HepG2 (cell line): ENCODE data around the gene DRD3. TPM values are rescaled to one million over a fixed set of nuclear protein-coding genes. Genes with fewer than 3 reads are reported as not detected.

Experiments used
- ATF7-NPFF ChIP-seq: sonication (generic); formaldehyde crosslinking; IDR thresholded peaks from 2 replicates; pipeline ENCODE4 v1.8.1; 2023; ENCODE audit warnings: mild to moderate bottlenecking, low read depth, missing genetic modification reagents, moderate library complexity
- ATRX ChIP-seq: sonication (generic); formaldehyde crosslinking; IDR thresholded peaks from 2 replicates; pipeline ENCODE4 v1.4.0; 2020; ENCODE audit warnings: missing genetic modification reagents, borderline replicate concordance
- EHMT2 ChIP-seq: fragments of 200-600 bp; sonication (generic); IDR thresholded peaks from 2 replicates; pipeline ENCODE4 v1.7.0; 2017; ENCODE audit warnings: antibody characterized with exemption, low read depth, low read length, borderline replicate concordance
- HDAC2 ChIP-seq: sonication (generic); formaldehyde crosslinking; IDR thresholded peaks from 2 replicates; pipeline ENCODE4 v1.4.0; 2020; ENCODE audit warnings: missing genetic modification reagents
- HNRNPL ChIP-seq: fragments of 200-400 bp; formaldehyde crosslinking; IDR thresholded peaks from 2 replicates; pipeline ENCODE4 v1.6.1; 2017; ENCODE audit warnings: mild to moderate bottlenecking, low read depth, low read length
- KLF6 ChIP-seq: IDR thresholded peaks from 2 replicates; pipeline ENCODE4 v1.8.0; 2016; ENCODE audit warnings: missing biosample characterization, missing genetic modification reagents
- MIER2 ChIP-seq: IDR thresholded peaks from 2 replicates; pipeline ENCODE4 v1.6.1; 2016; ENCODE audit warnings: missing biosample characterization, missing genetic modification reagents
- PAF1 ChIP-seq: IDR thresholded peaks from 2 replicates; pipeline ENCODE4 v1.6.1; 2016; ENCODE audit warnings: missing genetic modification reagents, missing compliant biosample characterization
- PRMT3 ChIP-seq: sonication (generic); formaldehyde crosslinking; IDR thresholded peaks from 2 replicates; pipeline ENCODE4 v1.8.1; 2022; ENCODE audit warnings: low read depth, mild to moderate bottlenecking, moderate library complexity, missing genetic modification reagents, borderline replicate concordance
- REST ChIP-seq, 2 experiments: IDR thresholded peaks; 2 replicates each; pipeline ENCODE4 v1.6.1; 2011 to 2012; ENCODE audit warnings: low read length in 2 of 2, borderline replicate concordance in 1 of 2, low read depth in 1 of 2, mild to moderate bottlenecking in 1 of 2, moderate library complexity in 1 of 2
- SMAD3 ChIP-seq: sonication (generic); formaldehyde crosslinking; IDR thresholded peaks from 2 replicates; pipeline ENCODE4 v1.4.0; 2020; ENCODE audit warnings: missing genetic modification reagents
- STAT5B ChIP-seq: sonication (generic); formaldehyde crosslinking; IDR thresholded peaks from 2 replicates; pipeline ENCODE4 v1.4.0; 2020; ENCODE audit warnings: missing genetic modification reagents
- TFE3 ChIP-seq: IDR thresholded peaks from 2 replicates; pipeline ENCODE4 v1.6.1; 2016
- UBTF ChIP-seq: sonication (generic); formaldehyde crosslinking; IDR thresholded peaks from 2 replicates; pipeline ENCODE4 v1.4.0; 2020; ENCODE audit warnings: mild to moderate bottlenecking, missing genetic modification reagents
- WIZ ChIP-seq: sonication (generic); formaldehyde crosslinking; IDR thresholded peaks from 2 replicates; pipeline ENCODE4 v1.5.1; 2020; ENCODE audit warnings: mild to moderate bottlenecking, missing genetic modification reagents
- ZBTB21 ChIP-seq: sonication (generic); formaldehyde crosslinking; IDR thresholded peaks from 2 replicates; pipeline ENCODE4 v1.4.0; 2020; ENCODE audit warnings: missing genetic modification reagents
- ZBTB3 ChIP-seq: sonication (generic); formaldehyde crosslinking; IDR thresholded peaks from 2 replicates; pipeline ENCODE4 v1.4.0; 2020; ENCODE audit warnings: low read depth, mild to moderate bottlenecking, moderate library complexity, missing genetic modification reagents, borderline replicate concordance
- ZNF782 ChIP-seq: sonication (generic); formaldehyde crosslinking; IDR thresholded peaks from 2 replicates; pipeline ENCODE4 v1.4.0; 2020; ENCODE audit warnings: missing genetic modification reagents, mild to moderate bottlenecking, borderline replicate concordance
- polyA plus RNA-seq, 8 experiments: library from polyadenylated mRNA; depleted of rRNA in 3 of 8; stranded (reverse) in 7 of 8; unstranded in 1 of 8; fragments of >200 nt; fragmentation: Illumina TruSeq in 4 of 8; extraction: Trizol in 4 of 8; gene quantifications; 2 replicates each; pipeline versions ENCODE4 v1.2.1 to v1.2.3, GENCODE V29; 2011 to 2016; ENCODE audit warnings: low read depth in 4 of 8, missing spikeins in 1 of 8, mixed read lengths in 1 of 8; ENCODE audit not compliant: insufficient read depth in 1 of 8
- total RNA-seq, 5 experiments: library from RNA; depleted of rRNA; stranded (reverse); fragments of >200 nt; fragmentation: Illumina TruSeq; extraction: Trizol; gene quantifications; 2 replicates each; pipeline ENCODE4 v1.2.3, GENCODE V29; 2016; ENCODE audit warnings: low read depth in 1 of 5

The DRD3 gene
- total and polyA plus RNA-seq, 2 of the 13 experiments (the other 11 are each of a cell fraction or from before 2014, with no cell fraction given), result not detected

DNA sequence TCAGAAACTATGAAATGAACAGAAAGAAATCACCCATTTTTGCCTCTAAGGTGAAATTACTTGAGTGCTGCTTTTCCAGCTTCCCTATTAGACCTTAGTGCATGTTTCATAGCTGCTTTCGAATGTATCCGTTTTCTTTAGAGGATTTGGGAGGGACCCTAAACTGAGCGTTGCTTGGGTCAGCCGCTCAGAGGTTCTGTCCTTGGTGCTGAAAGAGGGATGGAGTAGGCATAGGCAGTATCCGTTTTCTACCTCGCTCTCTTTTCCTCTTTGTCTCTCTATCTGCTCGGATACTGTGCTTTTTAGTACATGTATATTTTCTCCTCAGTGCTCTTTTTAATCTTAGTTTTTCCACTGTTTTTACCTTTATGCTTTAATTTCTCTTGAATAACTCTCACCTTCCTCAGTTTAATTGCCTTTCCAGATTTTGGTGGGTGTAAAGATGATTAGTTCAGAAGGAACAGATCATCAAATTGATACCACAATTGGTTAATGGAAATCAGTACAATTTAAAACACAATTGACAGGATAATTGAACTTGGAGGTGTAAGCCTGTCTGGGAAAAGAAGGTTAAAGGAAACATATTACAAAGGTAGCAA lies at the start of gene DRD3 (continued):
- TF ChIP-seq ATRX (no peak), UBTF (CRISPR knock-in tag) (no peak), ZBTB21 (CRISPR knock-in tag) (no peak), MIER2 (peak; percentile 97), ATF7-NPFF (no peak), WIZ (peak; percentile 42; the same call in 1 of the 2 replicates), ZBTB3 (CRISPR knock-in tag) (no peak), KLF6 (0 out of 2 replicates have a peak, but pooled peaks have one; percentile 31), STAT5B (CRISPR knock-in tag) (no peak), SMAD3 (CRISPR knock-in tag) (no peak), EHMT2 (peak; percentile 89; the same call in 1 of the 2 replicates), PAF1 (CRISPR knock-in tag) (no peak), REST (IDR thresholded peaks at IDR 0.05; ENCODE audit: borderline replicate concordance in 1 of 2, low read depth in 1 of 2, low read length in 2 of 2) (peak; percentile 75 to 97), TFE3 (CRISPR knock-in tag) (0 out of 2 replicates have a peak, but pooled peaks have one; percentile 27), HDAC2 (CRISPR knock-in tag) (no peak), ZNF782 (CRISPR knock-in tag) (no peak), PRMT3 (CRISPR knock-in tag) (no peak), HNRNPL (no peak)
- TF ChIP-seq, all 625 proteins: peak for 8
